HG03558 (cell line): ENCODE measurements around the gene FUS.
"Not testable (repeated sequence)": the region's sequence is repeated elsewhere in the genome, so short reads cannot be mapped to it uniquely, and the experiment has no call there.

Experiments used
- ATAC-seq: cut with Tn5 transposase; IDR thresholded peaks from one replicate; pipeline ENCODE4 v1.9.1; 2021; ENCODE audit warnings: moderate number of reproducible peaks; ENCODE audit not compliant: unreplicated experiment; ENCODE audit errors: extremely low read depth

The FUS gene

GRCh38 chr16:31179747-31180459 is at the start of gene FUS:
TSS of gene FUS (plus strand) at chr16:31180139. CDS start at chr16:31180215, 76 bp downstream.
- ATAC-seq: peak; percentile 24

- no peak for ATAC-seq
These were observed 49.5 kb upstream of the FUS start for GRCh38 chr16:31130336-31130891.

GRCh38 chr16:31130899-31131298 is 49.0 kb upstream of the FUS start:
- no peak for ATAC-seq

GRCh38 chr16:31131416-31131815 is 48.5 kb upstream of the FUS start:
- ATAC-seq: no peak

GRCh38 chr16:31131841-31132271 is 48.1 kb upstream of the FUS start:
- no peak for ATAC-seq

GRCh38 chr16:31132303-31132979 is 47.5 kb upstream of the FUS start:
- no peak for ATAC-seq

GRCh38 chr16:31133046-31133501 is 46.9 kb upstream of the FUS start:
- ATAC-seq: no peak

GRCh38 chr16:31134091-31134571 is 45.8 kb upstream of the FUS start:
- ATAC-seq: no peak

- no peak for ATAC-seq
These were observed 45.1 kb upstream of the FUS start for GRCh38 chr16:31134625-31135534.

GRCh38 chr16:31135535-31136286 is 44.2 kb upstream of the FUS start, which contains the start of gene PRSS8:
TSS of gene PRSS8 (minus strand) at chr16:31135727. CDS start at chr16:31135498, 229 bp downstream.
- ATAC-seq: no peak

- ATAC-seq: no peak
These were observed 43.7 kb upstream of the FUS start for GRCh38 chr16:31136287-31136662.

GRCh38 chr16:31136822-31137499 is 43.0 kb upstream of the FUS start:
- ATAC-seq: not testable (repeated sequence)

- no peak for ATAC-seq
These were observed 41.0 kb upstream of the FUS start for GRCh38 chr16:31138621-31139578.

- ATAC-seq: not testable (repeated sequence)
These were observed 38.9 kb upstream of the FUS start for GRCh38 chr16:31141071-31141469.

GRCh38 chr16:31141489-31142108 is 38.3 kb upstream of the FUS start:
- ATAC-seq: no peak

GRCh38 chr16:31142109-31143010 is 37.6 kb upstream of the FUS start:
- peak; percentile 73 for ATAC-seq
